ENCODE data around the gene SLC13A4. TPM values are rescaled to one million over a fixed set of nuclear protein-coding genes. Genes with fewer than 3 reads are reported as not detected.
A peak's percentile ranks its signal among the peaks of the same experiment; 100 is the strongest.

Gene SLC13A4
- total RNA-seq, 1 donor from 2014 or later, result not detected

- no peak overlapping the region for H3K4me3 ChIP-seq
- no peaks in the 10 kb centered on the region for H3K4me1 ChIP-seq
- no peak overlapping the region for H3K27ac ChIP-seq
- H3K9me3 ChIP-seq, result no peaks in the 10 kb centered on the region
- no peak for DNase-seq (ENCODE audit: extremely low spot score in 2 of 2)
- intact Hi-C loops (cut with DNase I), result no loop called here
- no peak for TF ChIP-seq POLR2A (IDR thresholded peaks at IDR 0.05)
- no peak for TF ChIP-seq POLR2AphosphoS5 (IDR thresholded peaks at IDR 0.05; ENCODE audit: insufficient read depth in 1 of 2, low read depth in 1 of 2)
- no peak for TF ChIP-seq CTCF (IDR thresholded peaks at IDR 0.05)
- H3K36me3 ChIP-seq, result peaks cover 0 to 20% of the 10 kb centered on the region in 2 donors
- H3K27me3 ChIP-seq, result no peaks in the 10 kb centered on the region
Observed at GRCh38 chr7:135650831-135651573, 77.0 kb downstream of the SLC13A4 start.

- H3K36me3 ChIP-seq, result peaks cover 0 to 32% of the 10 kb centered on the region in 2 donors
Observed at GRCh38 chr7:135648235-135648634, 79.8 kb downstream of the SLC13A4 start.

GRCh38 chr7:135647755-135648154 is 80.2 kb downstream of the SLC13A4 start:
- TF ChIP-seq POLR2A (IDR thresholded peaks at IDR 0.05) (no peak), CTCF (IDR thresholded peaks at IDR 0.05) (no peak), POLR2AphosphoS5 (IDR thresholded peaks at IDR 0.05; ENCODE audit: insufficient read depth in 1 of 2, low read depth in 1 of 2) (no peak)
- intact Hi-C loops (cut with DNase I), result loop anchor here (10.0 kb wide), 1 partner anchor 373 kb away; no protein-coding TSS in a partner anchor

More at GRCh38 chr7:135648235-135648634, 79.8 kb downstream of the SLC13A4 start:
- Histone ChIP-seq H3K27ac (no peak overlapping the region), H3K9me3 (no peaks in the 10 kb centered on the region), H3K4me3 (no peak overlapping the region), H3K27me3 (no peaks in the 10 kb centered on the region), H3K4me1 (no peaks in the 10 kb centered on the region)
- TF ChIP-seq POLR2AphosphoS5 (IDR thresholded peaks at IDR 0.05; ENCODE audit: insufficient read depth in 1 of 2, low read depth in 1 of 2) (no peak), CTCF (IDR thresholded peaks at IDR 0.05) (no peak), POLR2A (IDR thresholded peaks at IDR 0.05) (no peak)
- no peak for DNase-seq (ENCODE audit: extremely low spot score in 2 of 2)
- intact Hi-C loops (cut with DNase I), result loop anchor here (10.0 kb wide), 1 partner anchor 373 kb away; no protein-coding TSS in a partner anchor

GRCh38 chr7:135645296-135645904 is 82.6 kb downstream of the SLC13A4 start:
- TF ChIP-seq CTCF (IDR thresholded peaks at IDR 0.05) (peak in 2 of 3 experiments; percentile 47 to 54), POLR2AphosphoS5 (IDR thresholded peaks at IDR 0.05; ENCODE audit: insufficient read depth in 1 of 2, low read depth in 1 of 2) (no peak), POLR2A (IDR thresholded peaks at IDR 0.05) (no peak)
- H3K27ac ChIP-seq, result no peak overlapping the region
- H3K27me3 ChIP-seq, result no peaks in the 10 kb centered on the region
- DNase-seq (ENCODE audit: extremely low spot score in 2 of 2), result no peak
- H3K4me3 ChIP-seq, result no peak overlapping the region
- H3K9me3 ChIP-seq, result no peaks in the 10 kb centered on the region
- no peaks in the 10 kb centered on the region for H3K4me1 ChIP-seq
- intact Hi-C loops (cut with DNase I), result loop anchor here (10.0 kb wide), 1 partner anchor 371 kb away; no protein-coding TSS in a partner anchor
- peaks cover 0 to 51% of the 10 kb centered on the region in 2 donors for H3K36me3 ChIP-seq

More at GRCh38 chr7:135647755-135648154, 80.2 kb downstream of the SLC13A4 start:
- Histone ChIP-seq H3K27ac (no peak overlapping the region), H3K4me3 (no peak overlapping the region), H3K4me1 (no peaks in the 10 kb centered on the region), H3K27me3 (no peaks in the 10 kb centered on the region), H3K9me3 (no peaks in the 10 kb centered on the region), H3K36me3 (peaks cover 0 to 35% of the 10 kb centered on the region in 2 donors)
- DNase-seq (ENCODE audit: extremely low spot score in 2 of 2), result no peak
